ENCODE data around the gene MANSC4.

MANSC4 gene

GRCh38 chr12:27785882-27786570 lies 6.0 kb upstream of the MANSC4 start:
- TF ChIP-seq, protein P1, sequence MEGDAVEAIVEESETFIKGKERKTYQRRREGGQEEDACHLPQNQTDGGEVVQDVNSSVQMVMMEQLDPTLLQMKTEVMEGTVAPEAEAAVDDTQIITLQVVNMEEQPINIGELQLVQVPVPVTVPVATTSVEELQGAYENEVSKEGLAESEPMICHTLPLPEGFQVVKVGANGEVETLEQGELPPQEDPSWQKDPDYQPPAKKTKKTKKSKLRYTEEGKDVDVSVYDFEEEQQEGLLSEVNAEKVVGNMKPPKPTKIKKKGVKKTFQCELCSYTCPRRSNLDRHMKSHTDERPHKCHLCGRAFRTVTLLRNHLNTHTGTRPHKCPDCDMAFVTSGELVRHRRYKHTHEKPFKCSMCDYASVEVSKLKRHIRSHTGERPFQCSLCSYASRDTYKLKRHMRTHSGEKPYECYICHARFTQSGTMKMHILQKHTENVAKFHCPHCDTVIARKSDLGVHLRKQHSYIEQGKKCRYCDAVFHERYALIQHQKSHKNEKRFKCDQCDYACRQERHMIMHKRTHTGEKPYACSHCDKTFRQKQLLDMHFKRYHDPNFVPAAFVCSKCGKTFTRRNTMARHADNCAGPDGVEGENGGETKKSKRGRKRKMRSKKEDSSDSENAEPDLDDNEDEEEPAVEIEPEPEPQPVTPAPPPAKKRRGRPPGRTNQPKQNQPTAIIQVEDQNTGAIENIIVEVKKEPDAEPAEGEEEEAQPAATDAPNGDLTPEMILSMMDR (conservative IDR thresholded peaks at IDR 0.05) = no peak
- no peak for TF ChIP-seq ZFX (IDR thresholded peaks at IDR 0.05)
- no peak overlapping the region for H3K27ac ChIP-seq

DNA sequence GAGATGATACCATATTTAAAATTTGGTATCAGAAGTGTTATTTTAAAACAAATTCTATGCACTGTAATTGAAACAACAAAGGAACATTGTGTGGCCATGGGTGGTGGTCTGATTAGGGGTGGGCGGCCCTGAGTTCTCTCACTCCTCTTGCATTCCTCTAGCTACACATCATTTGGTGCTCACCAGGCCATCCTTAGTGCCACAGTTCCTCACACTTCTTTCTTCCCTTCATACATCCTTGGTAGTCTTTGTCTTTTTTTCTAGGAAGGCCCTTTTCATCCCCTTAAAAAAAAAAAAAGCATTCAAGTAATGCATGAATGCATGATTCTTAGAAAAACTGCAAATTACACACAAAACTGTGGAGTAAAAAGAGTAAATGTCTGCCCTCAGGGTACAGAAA lies 2.4 kb upstream of the MANSC4 start:
- H3K27ac ChIP-seq = no peak overlapping the region
- TF ChIP-seq ZFX (IDR thresholded peaks at IDR 0.05) = no peak
- TF ChIP-seq, protein P1 (conservative IDR thresholded peaks at IDR 0.05) = no peak

DNA sequence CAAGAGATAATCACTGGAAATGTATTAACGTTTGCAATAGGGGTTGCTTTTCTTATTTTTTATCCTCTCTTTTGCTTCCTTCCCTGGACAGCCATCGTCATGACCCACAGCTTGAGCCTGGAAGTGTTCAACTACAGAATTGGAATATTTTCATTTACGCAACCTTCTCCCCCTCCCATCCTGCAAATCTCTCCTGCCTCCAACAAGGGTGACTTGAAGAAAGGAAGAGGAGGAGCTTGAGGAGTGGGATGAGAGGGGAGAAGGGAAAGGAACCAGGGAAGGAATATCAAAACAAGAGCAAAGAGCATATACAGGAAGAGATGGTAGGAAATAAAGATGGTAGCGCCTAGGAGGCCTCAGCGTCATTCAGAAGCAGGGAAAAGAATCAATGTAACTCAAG lies 1.6 kb upstream of the MANSC4 start:
- no peak overlapping the region for H3K27ac ChIP-seq
- TF ChIP-seq, protein P1 (conservative IDR thresholded peaks at IDR 0.05) = no peak
- no peak for TF ChIP-seq ZFX (IDR thresholded peaks at IDR 0.05)

GRCh38 chr12:27780612-27781408 lies 774 bp upstream of the MANSC4 start:
- TF ChIP-seq, protein P1 (conservative IDR thresholded peaks at IDR 0.05) = 0 out of 2 replicates have a peak, but pooled peaks have one; percentile 5
- TF ChIP-seq ZFX (IDR thresholded peaks at IDR 0.05) = peak; percentile 90
- peak overlapping the region; percentile 85 for H3K27ac ChIP-seq

DNA sequence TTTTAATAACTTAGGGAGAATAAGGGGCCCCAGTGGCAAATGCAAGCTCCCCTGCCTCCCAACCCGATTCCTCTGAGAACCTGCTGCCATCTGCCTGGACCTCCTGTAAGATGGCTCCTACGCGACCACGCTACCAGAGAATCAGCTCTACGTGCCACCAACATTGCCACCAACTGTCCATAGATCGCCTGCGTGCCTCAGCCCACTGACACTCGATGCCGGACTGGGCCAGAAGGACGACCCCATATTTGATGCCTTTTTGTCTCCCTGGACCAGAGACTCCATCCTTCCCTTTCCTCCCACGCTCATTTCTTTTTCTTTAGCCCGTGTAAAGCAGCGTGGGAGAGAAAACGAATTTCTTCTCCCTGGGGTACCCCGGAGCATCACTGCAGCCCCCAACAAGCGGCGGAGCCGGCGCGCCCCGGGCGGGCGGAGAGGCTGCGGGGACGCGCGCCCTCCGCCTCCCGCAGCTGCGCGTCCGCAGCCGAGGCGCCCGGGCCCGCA lies 568 bp downstream of the MANSC4 start:
- peak overlapping the region; percentile 85 for H3K27ac ChIP-seq
- no peak for TF ChIP-seq ZFX (IDR thresholded peaks at IDR 0.05)

GRCh38 chr12:27778206-27778605 lies 1.8 kb downstream of the MANSC4 start:
- H3K27ac ChIP-seq = no peak overlapping the region
- no peak for TF ChIP-seq ZFX (IDR thresholded peaks at IDR 0.05)
- TF ChIP-seq, protein P1 (conservative IDR thresholded peaks at IDR 0.05) = no peak

GRCh38 chr12:27777141-27777540 lies 2.9 kb downstream of the MANSC4 start:
- no peak overlapping the region for H3K27ac ChIP-seq
- TF ChIP-seq, protein P1 (conservative IDR thresholded peaks at IDR 0.05) = no peak
- no peak for TF ChIP-seq ZFX (IDR thresholded peaks at IDR 0.05)

Data from C4-2B (cell line).